ENCODE data around the gene CEP128.

GRCh38 chr14:80946187-80946586 is 4.6 kb upstream of the CEP128 start:
- TF ChIP-seq CTCF (optimal IDR thresholded peaks at IDR 0.05 in 1 of 3, IDR thresholded peaks at IDR 0.05 in 1 of 3, conservative IDR thresholded peaks at IDR 0.05 in 1 of 3; ENCODE audit: extremely low read depth in 1 of 3, insufficient read depth in 2 of 3, low read length in 3 of 3) (no peak), EZH2 (IDR thresholded peaks at IDR 0.05; ENCODE audit: low read length) (no peak)
